SK-MEL-5 (cell line): ENCODE results near the gene AKAP1. TPM values are rescaled to one million over a fixed set of nuclear protein-coding genes. Genes with fewer than 3 reads are reported as not detected.

Experiments used
- DNase-seq: peaks from one replicate; pipeline ENCODE4 v3.0.0-alpha.2; 2016; ENCODE audit warnings: low read depth, low spot score
- in situ Hi-C: cut with HindIII; loops from 2 replicates; pipeline ENCODE4 v1.10.0; 2016; ENCODE audit warnings: low sequenced_read_pairs, high pct_unique_total_duplicates, low pct_unique_long_range_greater_than_20kb
- total RNA-seq: library from RNA; depleted of rRNA; stranded (reverse); fragments of >200 nt; shearing (Covaris generic); gene quantifications from 2 replicates; pipeline ENCODE4 v1.2.3, GENCODE V29; 2014

AKAP1 gene
- total RNA-seq, 1 experiment from 2014 or later: 35.1 TPM

DNA sequence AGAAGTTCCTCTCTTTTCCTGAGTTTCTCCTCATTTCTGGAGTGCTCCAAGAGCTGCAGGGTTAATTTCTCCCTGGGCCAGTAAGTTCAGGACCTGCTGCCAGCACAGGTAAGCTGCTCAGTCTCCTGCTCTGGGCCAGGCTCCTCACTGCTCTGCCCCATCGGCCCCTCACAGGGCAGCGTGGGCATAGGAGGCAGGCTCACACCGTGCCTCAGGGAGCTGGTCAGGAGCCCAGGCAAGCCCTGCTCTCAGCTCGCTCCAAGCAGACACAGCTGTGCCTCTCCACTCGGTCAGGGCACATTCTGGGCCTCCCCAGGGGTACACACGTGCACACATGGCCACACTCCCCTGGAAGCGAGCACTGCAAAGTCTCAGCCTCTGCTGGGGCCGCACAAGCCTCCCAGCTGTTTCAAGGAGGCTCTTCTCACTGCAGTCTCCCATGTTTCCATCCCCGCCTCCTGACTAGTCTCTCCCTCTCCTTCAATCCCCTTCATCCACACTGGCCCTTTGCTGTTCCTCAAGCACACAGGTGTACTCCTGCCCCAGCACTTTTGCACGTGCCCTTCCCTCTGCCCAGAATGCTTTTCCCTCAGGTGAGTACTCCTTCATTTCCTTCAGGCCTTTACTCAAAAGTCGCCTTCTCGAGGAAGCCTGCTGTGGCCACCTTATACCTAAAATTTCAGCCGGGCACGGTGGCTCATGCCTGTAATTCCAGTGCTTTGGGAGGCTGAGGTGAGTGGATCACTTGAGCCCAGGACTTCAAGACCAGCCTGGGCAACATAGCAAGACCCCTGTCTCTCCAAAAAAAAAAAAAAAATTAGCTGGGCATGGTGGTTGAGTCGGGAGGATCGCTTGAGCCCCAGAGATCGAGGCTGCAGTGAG is 53.2 kb downstream of the AKAP1 start:
- DNase-seq: no peak
- in situ Hi-C loops: loop anchor here (25.0 kb wide), 1 partner anchor 624 kb away; no protein-coding TSS in a partner anchor

DNA sequence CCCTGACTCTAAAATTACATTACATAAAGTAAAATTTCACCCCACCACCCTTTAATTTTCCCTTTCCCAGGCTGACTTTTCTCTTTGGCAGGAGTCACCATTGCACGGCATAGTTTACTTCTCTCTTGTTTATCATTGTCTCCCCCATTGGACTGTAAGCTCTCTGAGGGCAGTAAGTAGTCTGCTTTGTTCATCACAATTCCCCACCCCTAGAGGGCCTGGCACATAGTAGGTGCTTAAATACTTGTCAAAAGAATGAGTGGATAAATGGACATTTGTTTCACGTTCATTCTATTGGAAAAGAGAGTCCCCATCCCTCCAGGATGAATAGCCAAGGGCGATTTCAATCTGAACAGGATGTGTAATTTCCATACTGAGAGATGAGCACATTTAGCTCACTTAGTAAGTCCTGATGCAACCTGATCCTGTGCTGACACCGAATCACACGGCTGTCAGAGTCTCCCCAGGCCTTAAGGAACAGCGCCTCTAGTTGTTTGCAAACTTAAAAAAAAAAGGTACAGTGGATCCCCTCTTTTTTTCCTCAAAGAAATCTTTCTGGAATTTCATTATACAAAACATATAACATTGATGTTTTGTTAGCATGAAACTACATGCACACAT is 54.0 kb downstream of the AKAP1 start:
- DNase-seq: peak; percentile 16
- in situ Hi-C loops: loop anchor here (25.0 kb wide), 1 partner anchor 623 kb away; no protein-coding TSS in a partner anchor

DNA sequence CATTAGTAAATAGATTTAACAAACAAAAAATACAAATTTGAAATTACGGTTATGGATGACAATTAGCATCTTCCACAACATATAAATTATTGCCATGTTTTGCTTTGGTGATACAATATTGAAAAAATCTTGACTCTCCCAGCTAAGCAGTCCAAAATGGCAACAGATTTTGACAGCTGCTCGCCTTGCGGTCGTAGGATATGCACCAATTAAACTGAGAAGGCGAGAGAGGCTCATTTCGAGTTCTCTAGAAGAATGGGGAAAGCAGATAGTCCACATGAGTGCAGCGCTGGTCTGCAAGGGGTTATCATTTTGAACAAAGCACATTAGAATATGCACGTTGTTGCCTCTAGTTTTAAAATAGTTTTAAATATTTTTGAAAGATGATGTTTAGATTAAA is 55.3 kb downstream of the AKAP1 start:
- in situ Hi-C loops: loop anchor here (25.0 kb wide), 1 partner anchor 622 kb away; no protein-coding TSS in a partner anchor
- DNase-seq: no peak

DNA sequence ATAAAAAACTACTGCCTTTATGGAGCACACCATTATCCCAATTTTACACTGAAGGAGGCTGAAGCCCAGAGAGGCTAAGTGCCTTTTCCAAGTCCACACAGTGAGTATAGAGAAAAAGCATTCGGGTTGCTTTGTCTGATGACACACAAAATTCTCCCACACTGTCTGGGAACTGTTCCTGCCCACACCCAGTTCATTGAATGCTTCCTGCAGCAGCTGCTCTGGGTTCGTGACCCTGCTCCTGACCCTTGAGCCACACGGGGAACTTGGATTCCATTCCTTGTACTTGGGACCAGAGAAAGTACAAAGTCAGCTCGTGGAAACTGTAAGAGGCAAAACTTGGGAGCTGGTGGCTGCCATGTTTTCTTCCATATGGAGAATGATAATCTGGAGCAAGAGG is 57.9 kb downstream of the AKAP1 start:
- DNase-seq: no peak
- in situ Hi-C loops: loop anchor here (25.0 kb wide), 1 partner anchor 619 kb away; no protein-coding TSS in a partner anchor

DNA sequence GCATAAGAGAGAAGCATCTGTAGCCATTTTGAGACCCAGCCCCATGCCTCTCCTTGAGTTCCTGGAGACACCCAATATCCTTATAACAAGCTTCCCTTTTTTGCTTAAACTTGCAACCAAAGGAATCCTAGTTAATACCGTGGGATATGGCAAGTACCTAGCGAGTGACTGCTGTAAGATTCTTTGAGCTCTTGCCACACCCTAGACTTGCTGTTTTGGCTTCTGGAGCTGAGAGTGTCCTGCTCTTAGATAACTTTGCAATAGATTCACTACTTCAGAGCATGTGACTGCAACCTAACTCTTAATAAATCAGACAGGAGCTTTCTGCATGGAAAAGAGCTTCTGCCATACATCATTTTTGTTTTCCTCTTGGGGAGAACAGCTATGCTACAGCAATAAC is 58.3 kb downstream of the AKAP1 start:
- in situ Hi-C loops: loop anchor here (25.0 kb wide), 1 partner anchor 619 kb away; no protein-coding TSS in a partner anchor
- DNase-seq: no peak

DNA sequence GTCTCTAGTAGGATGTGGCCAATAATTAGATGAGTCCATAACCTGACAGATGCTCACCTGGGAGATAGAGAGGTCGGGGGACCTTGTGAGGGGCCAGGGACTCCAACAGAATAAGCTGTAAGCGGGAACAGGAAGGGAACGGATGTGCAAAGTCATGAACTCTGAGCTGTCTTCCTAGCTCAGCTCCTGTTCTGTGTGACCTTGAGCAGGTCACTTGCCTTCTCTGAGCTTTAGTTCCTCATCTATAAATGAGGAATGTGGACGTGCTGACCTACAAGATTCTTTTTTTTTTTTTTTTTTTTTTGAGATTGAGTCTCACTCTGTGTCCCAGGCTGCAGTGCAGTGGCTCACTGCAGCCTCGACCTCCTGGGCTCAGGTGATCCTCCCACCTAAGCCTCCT is 58.9 kb downstream of the AKAP1 start:
- in situ Hi-C loops: loop anchor here (25.0 kb wide), 1 partner anchor 618 kb away; no protein-coding TSS in a partner anchor
- DNase-seq: no peak

DNA sequence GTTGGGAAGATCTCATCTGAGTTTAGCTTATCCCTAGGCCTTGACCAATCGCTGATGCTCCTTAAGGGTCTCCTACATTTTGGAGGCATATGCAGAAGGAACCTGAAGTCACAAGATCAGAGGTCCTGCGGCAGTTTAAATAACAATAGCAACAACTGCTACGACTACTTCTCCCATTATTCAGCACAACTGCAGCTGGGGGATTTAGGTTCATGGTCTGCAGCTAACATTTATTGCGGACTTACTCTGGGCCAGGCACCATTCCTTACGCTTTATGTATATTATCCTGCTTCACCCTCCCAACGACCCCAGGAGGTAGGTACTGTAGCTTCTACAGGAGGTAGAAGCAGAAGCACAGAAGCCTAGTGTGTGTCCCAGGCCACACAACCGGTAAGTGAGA is 59.5 kb downstream of the AKAP1 start:
- in situ Hi-C loops: loop anchor here (25.0 kb wide), 1 partner anchor 618 kb away; no protein-coding TSS in a partner anchor
- no peak for DNase-seq

DNA sequence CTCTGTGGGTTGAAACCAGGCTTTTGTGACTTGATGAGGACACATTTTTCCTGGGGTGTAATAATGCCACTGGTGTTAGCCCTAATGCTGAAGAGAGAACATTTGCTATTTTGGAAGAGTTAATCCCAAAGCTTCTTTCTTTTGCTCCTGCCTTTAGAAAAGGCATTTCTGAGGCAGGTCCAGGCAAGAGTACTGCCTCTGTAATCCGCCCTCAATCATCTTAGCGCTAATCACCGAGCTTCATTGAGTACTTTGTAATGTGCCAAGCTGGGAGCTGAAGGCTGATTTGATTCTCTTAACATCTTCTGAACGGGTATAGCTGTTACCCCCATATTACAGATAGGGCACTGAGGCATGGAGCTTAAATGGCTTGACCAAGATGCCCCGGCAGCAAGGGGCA is 60.3 kb downstream of the AKAP1 start:
- no peak for DNase-seq
- in situ Hi-C loops: loop anchor here (25.0 kb wide), 1 partner anchor 617 kb away; no protein-coding TSS in a partner anchor

DNA sequence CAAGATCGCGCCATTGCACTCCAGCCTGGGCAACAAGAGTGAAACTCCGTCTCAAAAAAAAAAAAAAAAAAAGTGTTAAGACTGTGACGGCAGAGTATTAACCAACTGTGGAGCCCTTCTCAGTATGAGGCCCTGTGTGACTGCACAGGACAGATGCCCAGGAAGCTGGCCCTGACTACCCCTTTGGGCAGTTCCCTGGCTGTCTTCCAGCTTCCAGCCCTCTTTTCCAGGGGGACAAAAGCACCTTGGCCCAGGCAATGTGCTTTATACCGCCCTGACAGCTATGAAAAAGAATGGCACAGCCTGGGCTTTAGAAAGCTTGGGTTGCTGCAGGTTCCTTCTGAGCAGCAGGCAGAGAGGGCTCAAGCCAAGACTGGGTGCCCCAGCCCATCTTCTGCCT is 61.2 kb downstream of the AKAP1 start:
- no peak for DNase-seq
- in situ Hi-C loops: loop anchor here (25.0 kb wide), 1 partner anchor 616 kb away; no protein-coding TSS in a partner anchor

DNA sequence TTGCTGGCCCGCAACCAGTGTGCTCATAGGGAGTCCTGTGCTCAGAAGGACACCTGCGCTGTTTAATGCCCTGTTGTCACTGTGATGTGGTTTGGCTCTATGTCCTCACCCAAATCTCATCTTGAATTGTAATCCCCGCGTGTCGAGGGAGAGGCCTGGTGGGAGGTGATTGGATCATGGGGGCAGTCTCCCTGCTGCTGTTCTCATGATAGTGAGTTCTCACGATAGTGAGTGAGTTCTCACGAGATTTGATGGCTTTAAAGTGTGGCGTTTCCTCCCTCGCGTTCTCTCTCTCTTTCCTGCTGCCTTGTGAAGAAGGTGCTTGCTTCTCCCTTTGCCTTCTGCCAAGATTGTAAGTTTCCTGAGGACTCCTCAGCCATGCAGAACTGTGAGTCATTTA is 66.8 kb downstream of the AKAP1 start:
- in situ Hi-C loops: no loop called here
- no peak for DNase-seq

DNA sequence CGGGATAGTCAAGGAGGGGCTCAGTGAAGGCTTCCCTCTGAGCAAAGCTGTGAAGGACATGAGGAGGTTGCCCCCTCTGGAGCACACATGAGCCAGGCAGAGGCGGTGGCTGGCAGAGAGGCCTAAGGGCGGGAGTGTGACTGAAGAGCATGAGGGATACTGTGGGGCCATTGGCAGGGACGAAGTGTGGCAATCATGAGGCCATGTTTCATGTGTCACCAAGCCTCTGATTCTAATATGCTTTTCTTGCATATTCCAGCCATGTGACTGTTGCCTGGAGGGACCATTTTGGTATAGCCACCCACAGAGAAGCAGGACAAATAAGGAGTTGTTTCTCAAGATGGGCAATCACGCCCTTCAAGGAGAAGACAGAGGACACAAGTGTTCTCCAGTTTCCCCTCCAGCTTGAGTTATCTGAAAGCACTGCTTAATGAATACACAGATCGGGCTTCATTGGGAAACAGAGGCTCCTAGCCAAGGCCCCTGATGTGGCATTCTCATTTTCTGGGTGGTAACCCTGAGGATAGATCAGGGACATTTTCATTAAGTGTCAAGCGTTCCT is 68.0 kb downstream of the AKAP1 start:
- in situ Hi-C loops: no loop called here
- peak; percentile 97 for DNase-seq

DNA sequence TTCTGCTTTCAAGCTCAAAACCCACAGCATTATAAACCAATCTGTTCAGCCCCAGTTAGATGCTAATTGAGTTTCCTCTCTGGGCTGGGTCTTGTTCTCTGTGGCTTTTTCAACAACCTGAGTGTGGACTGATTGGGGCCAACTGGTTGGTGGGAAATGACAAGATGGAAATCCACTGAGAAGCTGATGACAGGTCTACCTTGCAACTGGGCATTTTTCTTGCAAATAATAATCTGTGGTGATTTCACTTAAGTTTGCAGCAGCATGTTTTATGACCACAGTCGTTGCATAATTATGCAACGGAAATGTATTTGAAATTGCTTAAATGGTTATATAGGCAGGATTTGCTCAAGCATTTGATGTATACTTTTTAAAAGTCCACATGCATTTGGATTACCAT is 69.9 kb downstream of the AKAP1 start:
- DNase-seq: no peak
- in situ Hi-C loops: no loop called here

DNA sequence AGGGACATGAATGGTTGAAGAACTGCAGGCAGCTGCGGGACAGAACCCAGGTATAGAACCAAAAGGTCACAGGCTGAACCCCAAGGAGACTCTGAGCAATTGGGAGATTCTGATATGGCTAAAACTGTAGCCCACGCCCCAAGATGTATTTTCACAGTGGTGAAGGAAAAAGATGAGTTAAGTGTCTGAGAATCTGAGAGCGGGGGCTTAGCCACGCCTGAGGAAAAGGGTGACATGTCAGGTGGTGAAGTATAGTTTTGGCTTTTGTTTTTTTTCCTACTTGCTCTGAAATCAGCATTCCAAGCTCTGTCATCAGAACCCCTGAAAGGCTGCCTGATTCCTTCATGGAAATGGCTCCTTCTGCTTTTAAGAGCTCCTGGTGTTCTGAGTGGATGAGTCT is 73.3 kb downstream of the AKAP1 start:
- no peak for DNase-seq
- in situ Hi-C loops: no loop called here

DNA sequence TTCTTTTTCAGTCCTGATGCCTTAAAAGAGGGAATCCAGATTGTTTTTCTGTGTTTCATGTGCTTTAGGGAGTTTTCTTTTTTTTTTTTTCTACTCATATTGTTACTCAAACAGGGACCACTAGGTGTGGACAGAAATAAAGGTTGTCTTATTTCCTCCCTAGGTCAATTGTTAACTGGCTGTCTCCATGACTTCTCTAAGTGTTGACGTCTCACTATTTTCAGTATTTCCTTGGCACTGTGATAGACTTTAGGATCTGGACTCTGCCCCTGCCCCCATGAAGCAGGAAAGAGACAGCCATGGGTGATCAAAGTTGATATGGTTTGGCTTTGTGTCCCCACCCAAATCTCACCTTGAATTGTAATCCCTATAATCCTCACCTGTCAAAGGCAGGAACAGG is 73.7 kb downstream of the AKAP1 start:
- no peak for DNase-seq
- in situ Hi-C loops: no loop called here

DNA sequence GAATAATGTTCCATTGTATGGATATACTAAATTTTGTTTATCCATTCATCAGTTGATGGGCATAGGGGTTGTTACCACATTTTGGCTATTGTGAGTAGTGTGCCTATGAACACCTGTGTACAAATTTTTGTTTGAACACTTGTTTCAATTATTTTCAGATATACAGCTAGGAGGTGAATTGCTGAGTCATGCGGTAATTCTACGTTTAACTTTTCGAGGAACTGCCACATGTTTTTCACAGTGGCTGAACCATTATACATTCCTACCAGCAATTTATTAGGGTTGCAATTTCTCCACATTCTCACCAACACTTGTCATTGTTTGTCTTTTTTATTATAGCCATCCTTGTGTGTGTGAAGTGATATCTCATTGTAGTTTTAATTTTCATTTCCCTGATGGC is 75.6 kb downstream of the AKAP1 start:
- in situ Hi-C loops: no loop called here
- DNase-seq: no peak

DNA sequence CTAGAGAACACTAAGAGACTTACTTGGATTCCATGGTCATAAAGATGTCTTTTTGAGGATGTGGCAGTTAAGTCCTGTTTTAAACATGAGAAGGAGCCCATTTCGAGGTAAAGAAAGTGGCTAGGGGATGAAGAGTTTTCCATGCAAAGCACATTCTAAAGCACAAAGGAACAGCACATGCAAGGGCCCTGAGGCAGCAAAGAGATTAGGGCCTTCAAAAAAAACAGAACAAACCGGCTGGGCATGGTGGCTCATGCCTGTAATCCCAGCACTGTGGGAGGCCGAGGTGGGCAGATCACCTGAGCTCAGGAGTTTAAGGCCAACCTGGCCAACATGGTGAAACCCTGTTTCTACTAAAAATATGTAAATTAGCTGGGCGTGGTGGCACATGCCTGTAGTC is 79.8 kb downstream of the AKAP1 start:
- no peak for DNase-seq
- in situ Hi-C loops: no loop called here

DNA sequence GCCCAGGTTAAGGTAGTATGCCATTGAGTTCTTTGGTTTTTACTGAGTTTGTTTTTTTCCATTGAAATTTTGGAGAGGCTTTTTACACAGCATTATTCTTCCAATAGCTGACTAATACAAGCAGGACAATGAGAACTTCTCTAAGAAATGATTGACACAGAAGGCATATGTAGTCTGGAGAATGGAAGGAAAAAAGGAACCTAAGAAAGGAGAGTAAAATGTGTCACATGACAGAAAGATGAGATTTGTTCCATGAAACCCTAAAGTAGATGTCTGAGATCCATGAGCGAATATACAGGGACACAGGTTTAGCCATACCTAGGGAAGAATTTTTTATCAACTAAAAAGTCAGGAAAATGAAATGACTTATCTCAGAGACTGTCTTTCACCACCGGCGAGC is 80.7 kb downstream of the AKAP1 start:
- in situ Hi-C loops: no loop called here
- DNase-seq: no peak

DNA sequence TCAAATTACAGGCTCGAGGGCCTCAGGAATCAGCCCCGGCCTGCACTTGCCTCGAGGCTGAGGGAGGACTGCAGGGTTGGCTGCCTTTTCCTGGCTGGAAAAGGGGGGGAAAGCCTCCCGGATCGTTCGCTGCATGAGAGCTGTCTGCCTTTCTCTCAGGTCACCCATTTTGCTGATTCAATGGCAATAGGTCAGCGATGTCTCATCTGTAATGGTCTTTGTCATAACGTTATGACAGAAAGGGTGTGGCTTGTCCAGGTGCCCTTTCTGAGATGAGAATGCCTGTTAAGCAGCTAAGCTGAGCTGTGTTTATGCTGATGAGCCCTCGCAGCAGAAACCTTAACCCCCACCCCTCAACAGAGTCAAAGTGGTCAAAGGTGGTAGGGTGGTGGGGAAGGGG is 81.8 kb downstream of the AKAP1 start:
- in situ Hi-C loops: no loop called here
- no peak for DNase-seq
